GM21526 (cell line): ENCODE measurements around the gene ATOSA.

Experiments
- ATAC-seq: cut with Tn5 transposase; IDR thresholded peaks from one replicate; pipeline ENCODE4 v1.9.1; 2021; ENCODE audit warnings: moderate library complexity; ENCODE audit not compliant: unreplicated experiment, low FRiP score

ATOSA gene

DNA sequence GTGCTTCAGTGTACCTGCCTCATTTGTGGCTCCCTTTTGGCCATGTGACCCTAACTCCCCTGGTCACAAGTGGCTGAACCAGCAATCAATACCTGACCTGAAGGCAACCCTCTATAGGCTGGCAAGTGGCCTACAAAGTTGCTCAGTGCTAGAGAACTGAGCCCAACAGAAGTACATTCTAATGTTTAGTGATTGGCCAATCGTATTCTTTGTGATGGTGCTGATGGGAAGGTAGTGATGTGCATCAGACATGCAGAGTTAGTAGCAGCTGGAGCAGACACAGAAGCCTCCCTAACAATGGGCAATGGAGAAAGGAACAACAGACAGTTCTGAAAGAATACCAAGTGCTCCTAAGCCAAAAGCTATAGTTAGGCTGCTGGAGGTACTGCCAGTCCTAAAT is 10.4 kb upstream of the ATOSA start:
- ATAC-seq: no peak

DNA sequence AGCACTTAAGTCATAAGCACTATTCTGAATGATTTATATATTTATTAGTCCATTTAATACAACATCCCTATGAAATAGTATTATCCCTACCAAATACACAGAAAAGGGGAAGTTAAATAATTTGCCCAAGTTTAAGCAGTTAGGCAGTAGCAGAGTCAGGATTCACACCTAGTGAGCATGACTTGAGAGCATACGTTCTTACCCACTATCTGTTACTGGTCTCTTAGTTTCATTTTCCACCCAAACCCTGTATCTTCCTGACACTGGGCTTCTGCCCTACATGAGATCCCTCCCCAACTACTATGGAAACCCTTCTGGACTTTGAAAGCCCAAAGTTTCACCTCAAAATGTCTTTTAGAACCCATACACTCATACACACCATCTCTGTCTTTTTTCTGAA is 4.4 kb upstream of the ATOSA start:
- peak; percentile 45 for ATAC-seq

DNA sequence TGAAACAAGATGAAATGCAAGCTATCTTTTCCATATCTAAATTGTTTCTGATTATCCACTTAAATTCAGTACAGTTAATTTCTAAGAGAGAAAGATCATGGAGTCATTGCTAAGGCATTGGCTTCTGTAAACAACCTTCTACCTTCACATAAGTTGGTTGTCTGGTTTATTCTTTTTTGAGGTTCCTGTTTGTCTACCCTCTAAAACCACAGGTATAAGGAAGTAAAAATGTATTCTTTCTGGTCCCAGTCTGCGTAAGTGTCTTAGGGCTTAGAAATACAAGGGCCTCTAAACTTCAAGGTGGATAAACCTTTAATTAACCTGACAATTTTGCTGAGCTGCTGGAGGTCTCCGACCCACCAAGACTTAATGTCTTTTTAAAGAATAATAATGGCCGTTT is 3.6 kb upstream of the ATOSA start:
- no peak for ATAC-seq

DNA sequence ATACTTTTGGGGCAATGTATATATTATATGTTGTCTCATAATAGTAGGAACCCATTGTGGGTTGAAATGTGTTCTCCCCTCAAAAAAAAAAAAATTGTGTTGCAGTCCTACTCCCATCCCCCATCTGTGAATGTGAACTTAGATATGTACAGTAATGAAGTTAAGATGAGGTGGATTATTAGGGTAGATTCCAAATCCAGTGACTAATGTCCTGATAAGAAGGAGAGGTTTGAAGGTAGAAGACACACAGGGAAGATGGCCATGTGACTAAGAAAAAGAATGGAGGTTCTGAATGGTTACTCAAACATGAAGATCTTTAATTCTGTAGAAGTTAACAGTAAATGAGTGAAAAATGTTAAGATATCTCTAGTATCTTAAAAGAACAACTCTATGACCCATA is 3.0 kb upstream of the ATOSA start:
- no peak for ATAC-seq

DNA sequence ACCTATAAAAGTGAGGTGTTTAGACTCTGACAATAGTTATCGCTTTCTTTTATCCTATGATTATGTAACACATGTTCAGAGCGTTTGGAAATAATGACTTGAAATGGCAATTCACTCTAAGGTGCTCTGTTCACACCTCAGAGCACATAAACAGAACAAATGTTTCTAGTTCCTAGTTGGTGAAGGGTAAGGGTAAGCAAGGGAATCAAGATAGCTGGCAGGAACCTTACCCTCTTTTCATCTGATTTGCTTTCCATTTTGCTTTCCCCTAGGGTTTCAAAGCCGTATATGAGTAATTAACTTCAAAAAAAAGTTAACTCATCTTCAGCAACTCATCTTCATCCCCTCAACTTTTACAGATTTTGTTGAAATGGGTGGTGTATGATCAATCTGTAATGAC is 2.3 kb upstream of the ATOSA start:
- ATAC-seq: no peak

DNA sequence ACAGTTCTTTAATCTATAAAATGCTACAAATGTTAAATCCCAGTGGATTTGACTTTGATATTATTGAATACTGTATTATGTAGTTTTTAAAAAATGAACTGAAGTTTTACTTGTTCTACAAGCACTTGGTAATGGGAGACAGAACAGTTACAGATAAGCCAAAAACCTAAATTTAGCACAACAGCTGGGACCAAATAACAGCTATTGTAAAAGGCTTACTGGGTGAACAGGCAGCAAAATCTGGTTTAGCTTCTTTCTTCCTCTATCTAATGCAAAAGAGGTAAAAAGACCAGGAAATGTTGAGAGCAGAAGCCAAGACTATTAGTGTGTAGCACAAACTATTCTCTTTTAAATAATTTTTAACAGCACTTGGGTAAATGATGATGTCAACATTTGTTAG is 1.6 kb upstream of the ATOSA start:
- no peak for ATAC-seq

DNA sequence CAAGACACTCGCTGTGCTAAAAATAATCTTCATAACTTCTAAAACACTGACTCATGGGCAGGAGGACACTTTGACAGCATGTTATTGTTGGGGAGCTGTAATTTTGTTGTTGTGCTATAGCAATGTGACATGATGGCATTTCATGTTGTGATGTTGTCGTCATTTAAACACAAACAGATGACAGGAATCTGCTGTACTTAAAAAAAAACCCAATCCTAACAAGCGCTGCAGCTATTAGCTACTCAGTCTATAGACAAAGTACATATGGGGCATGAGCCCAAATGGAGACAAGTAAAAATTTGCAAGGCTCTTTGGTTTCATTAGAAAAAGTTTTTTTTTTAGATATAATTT is 828 bp upstream of the ATOSA start:
- ATAC-seq: no peak

DNA sequence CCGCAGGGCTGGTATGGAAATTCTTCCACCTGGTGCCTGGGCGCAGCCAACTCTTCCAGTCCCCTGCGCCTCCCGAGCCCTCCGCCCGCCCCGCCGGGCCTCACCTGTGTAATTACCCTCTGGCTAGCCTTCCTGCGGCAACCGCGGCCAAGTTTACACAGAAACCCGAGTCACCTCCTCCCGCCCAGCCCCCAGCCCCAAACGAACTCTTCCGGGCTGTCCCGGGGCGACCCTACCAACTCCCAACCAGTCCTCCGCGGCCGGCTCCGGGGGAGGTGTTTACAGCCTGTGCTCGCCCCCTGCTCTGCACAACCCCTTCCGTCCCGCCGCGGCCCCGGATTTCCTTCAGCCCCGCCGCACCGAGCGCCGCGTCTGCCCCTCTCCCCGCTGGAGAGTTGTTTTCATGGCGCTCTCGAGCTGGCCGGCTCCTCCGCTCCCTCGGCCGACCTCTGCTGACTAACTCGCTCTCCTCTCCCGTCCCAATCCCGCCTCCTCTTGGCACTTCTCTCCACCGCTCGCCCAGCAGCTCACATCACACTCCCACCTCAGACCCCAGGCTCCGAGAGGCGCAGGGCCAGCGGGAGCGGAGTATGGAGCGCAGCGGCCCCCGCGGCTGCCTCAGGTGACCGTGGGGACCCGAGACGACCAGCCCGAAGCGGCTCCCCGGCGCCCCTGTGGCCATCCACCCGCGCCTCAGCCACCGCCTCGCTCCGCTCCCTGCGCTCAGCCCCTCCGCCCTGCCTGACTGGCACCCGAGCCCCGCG is 538 bp downstream of the ATOSA start:
- ATAC-seq: peak; percentile 4

DNA sequence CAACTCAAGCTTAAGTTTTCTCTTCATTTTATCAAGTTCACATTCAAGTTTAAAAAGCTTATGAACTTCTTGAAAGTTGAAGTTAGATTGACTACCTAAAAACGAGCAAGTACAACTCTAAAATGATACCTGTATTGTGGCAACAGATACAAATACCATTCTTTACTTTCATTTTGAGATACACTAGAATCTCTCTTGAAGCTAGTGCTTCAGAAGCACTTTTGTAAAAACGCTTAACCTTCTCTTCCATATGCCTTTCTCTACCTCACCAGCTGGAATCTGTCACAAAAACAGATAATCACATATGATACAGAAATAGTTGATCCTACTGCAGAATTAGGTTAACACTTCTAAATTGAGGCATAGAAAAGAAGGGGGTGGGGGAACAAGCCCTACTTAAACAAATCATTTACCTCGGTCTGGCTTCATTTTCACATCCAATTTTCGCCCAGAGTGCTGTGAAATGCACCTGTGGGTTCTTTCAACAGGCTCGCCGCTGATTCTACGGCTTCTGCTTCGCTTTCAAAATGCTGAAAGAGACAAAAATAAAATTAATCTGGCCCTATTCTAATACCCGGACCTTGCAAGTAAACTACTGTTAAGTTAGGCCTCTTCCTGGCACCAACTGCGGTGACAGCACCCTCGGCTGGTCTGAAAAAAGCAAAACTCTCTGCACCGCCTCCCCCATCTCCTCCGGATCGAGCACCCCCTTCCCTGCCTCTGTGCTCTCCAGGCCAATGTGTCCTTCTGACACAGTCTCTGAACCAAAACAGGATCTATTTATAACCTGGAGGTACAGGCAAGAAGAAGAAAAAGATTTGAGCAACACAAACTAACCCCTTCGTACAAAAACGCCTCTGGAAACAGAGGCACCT is 1.4 kb downstream of the ATOSA start:
- peak; percentile 35 for ATAC-seq

DNA sequence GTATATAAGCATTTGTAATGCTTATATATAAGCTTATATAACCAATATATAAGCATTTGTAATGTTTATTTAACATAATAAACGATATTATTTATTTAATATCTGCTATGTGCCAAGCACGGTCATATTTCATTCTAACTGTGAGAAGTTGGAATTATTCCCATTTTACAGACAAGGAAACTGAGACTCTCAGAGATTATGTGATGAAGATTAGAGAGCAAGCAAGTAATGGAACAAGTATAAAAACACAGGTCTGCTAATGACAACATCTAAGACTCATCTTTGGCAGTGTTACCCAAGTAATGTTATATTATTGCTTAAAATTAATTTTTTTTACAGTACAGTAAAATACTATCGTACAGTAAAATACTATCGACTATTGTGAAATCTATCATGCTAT is 4.4 kb downstream of the ATOSA start:
- ATAC-seq: no peak

DNA sequence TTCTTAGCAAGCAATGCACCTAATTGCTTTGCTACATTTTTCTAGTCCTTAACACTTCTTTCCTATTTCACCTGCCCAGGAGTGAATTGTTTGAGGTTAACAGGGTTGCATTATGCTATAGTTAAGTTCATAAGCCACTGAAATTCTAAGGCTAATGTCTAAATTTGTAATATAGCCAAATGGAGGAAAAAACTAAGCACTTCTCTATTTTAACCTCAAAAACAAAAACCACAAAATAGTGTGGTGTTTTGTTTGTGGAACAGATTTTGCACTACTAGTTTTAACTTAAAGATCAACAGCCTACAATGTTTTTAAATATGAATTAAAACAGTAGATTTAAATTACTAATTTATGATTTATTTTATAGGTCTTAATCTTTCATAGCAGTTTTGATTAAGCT is 5.5 kb downstream of the ATOSA start:
- ATAC-seq: no peak

DNA sequence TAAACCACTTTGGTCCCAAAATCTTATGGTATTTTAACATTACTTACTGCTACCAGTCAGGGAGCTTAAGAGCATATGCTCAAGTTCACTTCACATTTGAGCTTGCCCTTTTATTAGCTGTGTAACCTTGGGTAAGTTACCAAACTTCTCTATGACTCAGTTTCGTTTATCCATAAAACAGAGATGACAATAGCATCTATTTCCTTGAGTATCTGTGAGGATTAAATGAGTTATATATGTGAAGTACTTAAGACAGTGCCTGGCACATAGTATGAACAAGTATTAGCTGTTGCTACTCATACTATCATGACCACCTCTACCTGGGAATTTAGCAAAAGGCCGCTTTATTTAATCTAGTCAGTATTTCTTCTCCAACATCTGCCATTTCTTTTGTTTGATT is 5.9 kb downstream of the ATOSA start:
- ATAC-seq: no peak

DNA sequence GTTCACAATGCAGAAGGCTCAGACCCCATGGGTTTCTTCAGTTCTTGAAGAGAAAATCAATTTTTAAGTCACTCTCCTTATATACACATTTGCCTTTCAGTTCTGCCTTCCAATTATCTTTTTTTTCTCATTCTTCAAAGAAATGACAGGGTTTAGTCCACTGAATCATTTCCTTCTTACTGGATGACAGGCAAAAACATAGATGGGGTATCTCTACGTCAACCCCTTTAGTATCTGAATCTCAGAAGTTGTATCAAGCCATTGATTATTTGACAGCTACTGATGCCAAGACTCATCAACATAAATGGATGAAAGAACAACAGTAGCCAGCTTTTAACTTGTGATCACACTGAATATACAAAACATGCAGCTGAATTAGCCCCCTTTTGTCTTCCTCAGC is 6.5 kb downstream of the ATOSA start:
- no peak for ATAC-seq

DNA sequence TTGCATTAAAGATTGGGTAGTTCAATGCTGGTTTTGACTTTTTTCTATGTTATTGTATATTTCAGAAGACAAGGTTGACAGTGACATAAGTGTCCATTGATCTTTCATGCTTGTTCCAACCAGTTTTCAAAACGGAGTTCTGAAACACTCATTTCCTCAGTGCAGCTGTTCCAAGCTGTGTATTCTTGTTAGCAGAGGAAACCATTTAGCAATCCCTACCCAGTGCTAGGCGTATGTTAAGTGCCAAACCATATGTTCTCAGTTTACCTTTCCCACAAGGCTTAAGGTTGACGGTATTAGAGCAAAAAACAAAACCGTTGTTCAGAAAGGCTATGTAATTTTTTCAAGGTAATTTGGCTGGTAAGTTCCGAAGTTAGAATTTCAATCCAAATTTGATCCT is 9.1 kb downstream of the ATOSA start:
- no peak for ATAC-seq

DNA sequence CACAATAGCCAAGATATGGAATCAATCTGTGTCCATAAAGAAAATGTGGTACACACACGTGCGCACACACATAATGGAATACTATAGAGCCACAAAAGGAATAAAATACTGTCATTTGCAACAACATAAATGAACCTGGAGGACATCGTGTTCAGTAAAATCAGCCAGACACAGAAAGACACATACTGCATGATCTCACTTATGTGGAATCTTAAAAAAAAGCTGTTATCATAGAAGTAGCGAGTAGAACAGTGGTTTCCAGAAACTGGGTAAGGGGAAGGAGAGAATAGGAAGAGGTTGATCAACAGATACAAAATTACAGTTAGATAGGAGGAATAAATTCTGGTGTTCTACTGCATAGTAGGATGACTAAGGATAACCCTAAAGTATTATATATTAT is 11.1 kb downstream of the ATOSA start:
- no peak for ATAC-seq

DNA sequence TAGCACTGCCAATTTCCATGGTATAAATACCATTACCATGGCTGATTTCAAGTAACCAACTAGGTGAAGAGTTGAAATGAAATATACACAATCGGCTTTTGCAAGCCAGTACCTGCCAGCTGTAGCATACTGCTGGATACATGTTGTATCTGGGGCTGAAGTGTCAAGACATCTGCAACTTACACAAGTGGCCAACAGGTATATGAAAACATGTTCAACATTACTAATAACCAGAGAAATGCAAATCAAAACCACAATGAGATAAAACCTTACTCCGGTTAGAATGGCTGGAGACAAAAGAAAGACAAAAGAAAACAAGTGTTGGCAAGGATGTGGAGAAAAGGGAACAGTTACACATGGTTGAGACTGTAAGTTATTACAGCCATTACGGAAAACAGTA is 11.6 kb downstream of the ATOSA start:
- peak; percentile 64 for ATAC-seq

DNA sequence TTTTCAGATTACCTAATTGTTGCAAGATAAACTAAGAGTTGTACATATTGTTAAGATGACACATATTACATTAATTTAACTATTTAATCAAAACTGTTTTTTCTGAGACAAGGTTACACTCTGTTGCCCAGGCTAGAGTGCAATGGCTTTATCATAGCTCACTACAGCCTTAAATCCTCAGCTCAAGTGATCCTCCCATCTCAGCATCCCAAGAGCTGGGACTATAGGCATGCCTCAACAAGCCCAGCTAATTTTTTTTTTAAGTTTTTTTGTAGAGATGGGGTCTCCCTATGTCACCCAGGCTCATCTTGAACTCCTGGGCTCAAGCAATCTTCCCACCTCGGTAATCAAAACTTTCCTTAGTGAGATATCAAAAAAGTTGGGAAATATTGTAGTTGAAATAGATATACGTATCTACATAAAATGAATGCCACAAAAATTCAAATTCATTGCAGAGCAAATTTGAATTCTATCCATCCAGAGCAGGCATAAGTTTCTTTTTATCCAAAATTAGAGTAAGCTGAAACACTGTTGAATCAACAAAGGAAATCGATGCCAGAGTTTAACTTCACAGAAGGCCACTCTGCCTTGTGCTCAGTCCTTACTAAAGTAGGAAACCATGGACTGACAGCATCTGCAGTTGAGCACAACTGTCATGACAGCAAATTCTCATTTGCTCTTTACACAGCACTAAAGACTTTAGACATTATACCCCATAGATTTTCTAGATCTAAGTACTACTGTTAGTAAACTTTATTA is 15.5 kb downstream of the ATOSA start:
- no peak for ATAC-seq

DNA sequence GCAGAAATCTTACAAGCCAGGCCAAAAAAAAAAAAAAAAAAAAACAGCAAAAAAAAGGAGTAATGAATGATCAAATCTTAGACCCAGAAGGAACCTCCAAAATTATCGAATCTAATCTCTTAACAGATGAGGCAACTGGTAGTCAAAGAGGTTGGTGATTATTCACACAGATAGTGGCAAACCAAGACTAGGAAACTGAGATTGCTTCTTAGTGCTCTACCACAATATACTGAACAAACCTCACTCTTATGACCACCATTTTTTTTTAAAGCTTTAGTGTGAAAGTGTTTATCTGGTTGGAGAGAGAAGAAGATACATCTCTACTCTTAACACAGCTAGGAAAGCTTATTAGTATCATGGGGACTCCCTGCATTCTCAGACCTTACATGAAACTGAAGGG is 17.3 kb downstream of the ATOSA start:
- ATAC-seq: no peak

DNA sequence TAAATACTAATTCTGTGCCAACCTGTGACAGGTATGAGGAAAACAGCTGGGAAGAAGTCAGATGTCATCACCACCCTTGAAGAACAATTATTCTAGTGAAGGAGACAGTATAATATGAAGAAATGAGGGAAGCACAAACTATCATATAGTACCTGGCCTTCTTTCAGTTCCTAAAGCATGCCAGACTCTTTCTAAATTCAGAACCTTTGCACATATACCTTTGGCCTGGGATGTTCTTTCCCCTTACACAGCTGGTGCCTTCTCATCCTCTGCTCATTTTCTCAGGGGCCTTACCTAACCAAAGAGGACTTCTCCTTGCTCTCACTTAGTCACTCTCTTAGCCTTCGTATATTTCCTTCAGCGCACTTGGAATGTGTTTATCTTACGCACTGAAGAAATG is 19.0 kb downstream of the ATOSA start:
- ATAC-seq: no peak

DNA sequence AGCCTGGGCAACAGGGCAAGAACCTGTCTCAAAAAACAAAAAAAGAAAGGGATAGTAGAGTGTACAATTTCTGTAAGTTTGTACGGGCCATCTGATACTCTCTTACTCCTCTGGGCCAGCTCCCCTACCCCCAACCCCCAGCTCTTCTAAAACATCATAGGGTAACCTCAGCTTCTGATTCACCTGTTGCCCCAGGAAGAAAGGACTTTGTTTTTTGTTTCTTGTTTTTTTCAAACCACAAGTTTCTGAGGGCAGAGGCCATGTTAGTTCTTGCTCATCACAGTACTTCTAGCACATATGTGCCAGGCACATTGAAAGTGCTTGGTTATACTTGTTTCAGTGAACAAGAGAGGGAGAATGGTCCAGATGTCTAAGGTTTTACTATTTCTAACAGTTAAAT is 20.2 kb downstream of the ATOSA start:
- no peak for ATAC-seq

DNA sequence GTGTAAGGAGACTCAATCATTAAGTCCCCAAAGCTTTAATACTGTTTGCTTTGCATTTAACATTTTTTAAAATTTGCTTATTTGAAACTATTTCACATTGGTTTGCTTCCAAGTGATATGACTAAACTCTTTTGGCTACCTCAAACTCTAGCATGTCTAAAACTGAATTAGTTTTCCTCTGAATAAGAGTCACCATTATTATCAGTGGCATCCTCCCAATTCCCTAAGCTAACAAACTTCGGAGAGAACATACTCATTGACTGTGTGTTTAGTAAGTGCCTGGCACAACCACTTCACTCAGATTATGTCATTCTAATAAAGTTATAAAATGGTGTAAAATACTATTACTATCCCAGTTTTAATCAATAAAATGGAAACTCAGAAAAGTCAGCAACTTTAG is 21.9 kb downstream of the ATOSA start:
- ATAC-seq: no peak
